ENCODE data around the gene PLA2G2C. TPM values are rescaled to one million over a fixed set of nuclear protein-coding genes. Genes with fewer than 3 reads are reported as not detected.

Gene PLA2G2C
- total and polyA plus RNA-seq, 2 of the 13 experiments (the other 11 are each of a cell fraction or from before 2014, with no cell fraction given): not detected

DNA sequence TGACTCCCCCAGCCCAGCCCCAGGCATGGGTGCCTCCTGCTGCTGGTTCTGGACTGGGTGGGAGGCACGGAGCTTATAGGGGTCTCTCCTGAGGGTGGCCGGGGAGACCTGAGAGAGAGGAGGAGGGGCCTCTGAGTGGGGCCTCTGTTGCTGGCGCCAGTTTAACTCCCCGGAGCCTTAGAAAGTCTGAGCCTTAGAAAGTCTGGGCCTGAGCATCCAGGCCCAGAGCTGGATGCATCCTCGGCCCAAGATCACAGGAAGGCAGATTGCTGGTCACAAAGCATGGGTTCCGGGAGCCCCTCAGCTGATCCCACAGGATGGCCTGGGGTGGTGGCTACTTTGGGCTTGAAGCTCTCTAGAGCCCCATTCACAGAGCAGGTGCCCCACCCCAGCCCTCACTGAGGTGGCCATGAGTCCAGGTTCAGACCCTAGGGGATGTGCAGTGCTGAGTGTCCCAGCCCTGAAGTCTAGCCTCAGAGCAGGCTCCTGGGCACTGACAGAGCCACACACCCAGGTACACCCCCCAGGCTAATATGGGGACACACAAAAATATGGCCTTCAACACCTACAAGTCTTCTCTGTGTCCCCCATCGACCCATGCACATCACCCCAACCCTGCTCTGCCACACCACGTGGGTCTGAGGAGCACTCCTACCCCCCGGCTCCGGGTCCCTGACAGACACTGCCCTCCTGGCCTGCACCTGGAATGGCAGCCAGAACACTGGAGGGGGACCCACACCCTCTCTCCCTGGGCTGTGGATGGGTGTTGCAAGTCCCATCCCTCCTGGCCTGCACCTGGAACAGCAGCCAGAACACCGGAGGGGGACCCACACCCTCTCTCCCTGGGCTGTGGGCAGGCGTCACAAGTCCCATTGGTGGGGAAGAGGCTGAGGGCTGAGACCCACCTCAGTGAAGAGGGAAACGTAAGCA, 37.5 kb downstream of the PLA2G2C start:
- POLR2A ChIA-PET: no interaction called here
- in situ Hi-C loops (cut with HindIII; ENCODE audit: extremely low pct_ligation_motif_present, low pct_unique_long_range_greater_than_20kb): no loop called here

More for the DNA sequence above, 37.5 kb downstream of the PLA2G2C start:
- ATAC-seq (no peak), DNase-seq (ENCODE audit: low spot score) (no peak), FAIRE-seq (no peak)
- 52% methylated on average over 9 of the region's 13 CpGs for WGBS (ENCODE audit: low lambda C conversion rate)
- Histone ChIP-seq H3K4me2 (ENCODE audit: low read depth, low read length) (no peak overlapping the region), H3K27me3 (ENCODE audit: control insufficient read depth in 1 of 2, insufficient read depth in 2 of 2, low read length in 2 of 2) (peaks cover 0 to 1% of the 10 kb centered on the region in 2 experiments; a peak in 1 of 5 replicates), H3K9me3 (ENCODE audit: low read length) (no peaks in the 10 kb centered on the region), H3K4me1 (ENCODE audit: insufficient read depth, low read length) (peaks cover 18% of the 10 kb centered on the region), H2AFZ (ENCODE audit: low read length) (no peak overlapping the region), H3K4me3 (replicated peaks in 1 of 3; ENCODE audit: insufficient read depth in 1 of 3, low read depth in 2 of 3, low read length in 3 of 3) (no peak overlapping the region), H3K36me3 (replicated peaks in 1 of 2; ENCODE audit: control insufficient read depth in 1 of 2, insufficient read depth in 2 of 2, low read length in 2 of 2) (no peaks in the 10 kb centered on the region), H3K27ac (ENCODE audit: extremely low read length, insufficient read depth, low read length) (no peak overlapping the region), H3K79me2 (ENCODE audit: insufficient read depth, low read length) (no peaks in the 10 kb centered on the region), H3K9ac (ENCODE audit: insufficient read depth, low read depth, low read length) (no peak overlapping the region), H4K20me1 (ENCODE audit: insufficient read depth, low read length) (no peaks in the 10 kb centered on the region)
- intact Hi-C loops (cut with micrococcal nuclease; ENCODE audit: unreplicated experiment): no loop called here
- BruUV-seq (replicated peaks): no TSS peak
- CTCF ChIA-PET (ENCODE audit: low intra/inter-chr PET ratio, low total read pairs): no interaction called here
- no peak for TF ChIP-seq ZNF274 (CRISPR knock-in tag; IDR thresholded peaks at IDR 0.05)
- TF ChIP-seq, protein P1, sequence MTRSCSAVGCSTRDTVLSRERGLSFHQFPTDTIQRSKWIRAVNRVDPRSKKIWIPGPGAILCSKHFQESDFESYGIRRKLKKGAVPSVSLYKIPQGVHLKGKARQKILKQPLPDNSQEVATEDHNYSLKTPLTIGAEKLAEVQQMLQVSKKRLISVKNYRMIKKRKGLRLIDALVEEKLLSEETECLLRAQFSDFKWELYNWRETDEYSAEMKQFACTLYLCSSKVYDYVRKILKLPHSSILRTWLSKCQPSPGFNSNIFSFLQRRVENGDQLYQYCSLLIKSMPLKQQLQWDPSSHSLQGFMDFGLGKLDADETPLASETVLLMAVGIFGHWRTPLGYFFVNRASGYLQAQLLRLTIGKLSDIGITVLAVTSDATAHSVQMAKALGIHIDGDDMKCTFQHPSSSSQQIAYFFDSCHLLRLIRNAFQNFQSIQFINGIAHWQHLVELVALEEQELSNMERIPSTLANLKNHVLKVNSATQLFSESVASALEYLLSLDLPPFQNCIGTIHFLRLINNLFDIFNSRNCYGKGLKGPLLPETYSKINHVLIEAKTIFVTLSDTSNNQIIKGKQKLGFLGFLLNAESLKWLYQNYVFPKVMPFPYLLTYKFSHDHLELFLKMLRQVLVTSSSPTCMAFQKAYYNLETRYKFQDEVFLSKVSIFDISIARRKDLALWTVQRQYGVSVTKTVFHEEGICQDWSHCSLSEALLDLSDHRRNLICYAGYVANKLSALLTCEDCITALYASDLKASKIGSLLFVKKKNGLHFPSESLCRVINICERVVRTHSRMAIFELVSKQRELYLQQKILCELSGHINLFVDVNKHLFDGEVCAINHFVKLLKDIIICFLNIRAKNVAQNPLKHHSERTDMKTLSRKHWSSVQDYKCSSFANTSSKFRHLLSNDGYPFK (CRISPR knock-in tag; IDR thresholded peaks at IDR 0.05; ENCODE audit: borderline replicate concordance): no peak
- TF ChIP-seq, protein P2, sequence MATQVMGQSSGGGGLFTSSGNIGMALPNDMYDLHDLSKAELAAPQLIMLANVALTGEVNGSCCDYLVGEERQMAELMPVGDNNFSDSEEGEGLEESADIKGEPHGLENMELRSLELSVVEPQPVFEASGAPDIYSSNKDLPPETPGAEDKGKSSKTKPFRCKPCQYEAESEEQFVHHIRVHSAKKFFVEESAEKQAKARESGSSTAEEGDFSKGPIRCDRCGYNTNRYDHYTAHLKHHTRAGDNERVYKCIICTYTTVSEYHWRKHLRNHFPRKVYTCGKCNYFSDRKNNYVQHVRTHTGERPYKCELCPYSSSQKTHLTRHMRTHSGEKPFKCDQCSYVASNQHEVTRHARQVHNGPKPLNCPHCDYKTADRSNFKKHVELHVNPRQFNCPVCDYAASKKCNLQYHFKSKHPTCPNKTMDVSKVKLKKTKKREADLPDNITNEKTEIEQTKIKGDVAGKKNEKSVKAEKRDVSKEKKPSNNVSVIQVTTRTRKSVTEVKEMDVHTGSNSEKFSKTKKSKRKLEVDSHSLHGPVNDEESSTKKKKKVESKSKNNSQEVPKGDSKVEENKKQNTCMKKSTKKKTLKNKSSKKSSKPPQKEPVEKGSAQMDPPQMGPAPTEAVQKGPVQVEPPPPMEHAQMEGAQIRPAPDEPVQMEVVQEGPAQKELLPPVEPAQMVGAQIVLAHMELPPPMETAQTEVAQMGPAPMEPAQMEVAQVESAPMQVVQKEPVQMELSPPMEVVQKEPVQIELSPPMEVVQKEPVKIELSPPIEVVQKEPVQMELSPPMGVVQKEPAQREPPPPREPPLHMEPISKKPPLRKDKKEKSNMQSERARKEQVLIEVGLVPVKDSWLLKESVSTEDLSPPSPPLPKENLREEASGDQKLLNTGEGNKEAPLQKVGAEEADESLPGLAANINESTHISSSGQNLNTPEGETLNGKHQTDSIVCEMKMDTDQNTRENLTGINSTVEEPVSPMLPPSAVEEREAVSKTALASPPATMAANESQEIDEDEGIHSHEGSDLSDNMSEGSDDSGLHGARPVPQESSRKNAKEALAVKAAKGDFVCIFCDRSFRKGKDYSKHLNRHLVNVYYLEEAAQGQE (IDR thresholded peaks at IDR 0.05; ENCODE audit: borderline replicate concordance in 1 of 2, low read depth in 1 of 2, low read length in 2 of 2): no peak
- no peak for TF ChIP-seq ZNF232 (CRISPR knock-in tag; IDR thresholded peaks at IDR 0.05; ENCODE audit: borderline replicate concordance)
- TF ChIP-seq RFX1 (IDR thresholded peaks at IDR 0.05): no peak
- TF ChIP-seq ZBTB7B (CRISPR knock-in tag; IDR thresholded peaks at IDR 0.05): no peak
- TF ChIP-seq ATRX (CRISPR knock-in tag; IDR thresholded peaks at IDR 0.05; ENCODE audit: borderline replicate concordance): no peak
- no peak for TF ChIP-seq MXD4 (CRISPR knock-in tag; IDR thresholded peaks at IDR 0.05)

Measured in HepG2 (cell line).